CD4-positive, alpha-beta T cell treated with Interleukin-17A for 1 hour (primary cell): Measurements from ENCODE around the gene CPXM2.

Source experiments
- DNase-seq: peaks from one replicate; pipeline ENCODE4 v3.0.0-alpha.2; 2020

CPXM2 gene

GRCh38 chr10:123868038-123869019 is 23.3 kb downstream of the CPXM2 start:
- no peak for DNase-seq

GRCh38 chr10:123865880-123866279 is 25.7 kb downstream of the CPXM2 start:
- DNase-seq: no peak

GRCh38 chr10:123865350-123865749 is 26.3 kb downstream of the CPXM2 start:
- DNase-seq: no peak

- no peak for DNase-seq
These were observed 26.7 kb downstream of the CPXM2 start for GRCh38 chr10:123864923-123865322.

- no peak for DNase-seq
These were observed 27.7 kb downstream of the CPXM2 start for GRCh38 chr10:123863721-123864482.

- DNase-seq: no peak
These were observed 28.4 kb downstream of the CPXM2 start for GRCh38 chr10:123863183-123863575.

- DNase-seq: no peak
These were observed 29.0 kb downstream of the CPXM2 start for GRCh38 chr10:123862421-123863182.

- DNase-seq: no peak
These were observed 30.8 kb downstream of the CPXM2 start for GRCh38 chr10:123860856-123861255.

GRCh38 chr10:123860209-123860608 is 31.4 kb downstream of the CPXM2 start:
- no peak for DNase-seq

- DNase-seq: no peak
These were observed 32.0 kb downstream of the CPXM2 start for GRCh38 chr10:123859653-123860050.

- no peak for DNase-seq
These were observed 32.5 kb downstream of the CPXM2 start for GRCh38 chr10:123858907-123859652.

GRCh38 chr10:123858077-123858681 is 33.4 kb downstream of the CPXM2 start:
- no peak for DNase-seq

GRCh38 chr10:123857616-123858015 is 34.0 kb downstream of the CPXM2 start:
- no peak for DNase-seq

GRCh38 chr10:123855008-123855684 is 36.5 kb downstream of the CPXM2 start:
- DNase-seq: no peak

GRCh38 chr10:123854498-123854897 is 37.1 kb downstream of the CPXM2 start:
- DNase-seq: no peak

GRCh38 chr10:123854003-123854402 is 37.6 kb downstream of the CPXM2 start:
- DNase-seq: no peak

GRCh38 chr10:123852411-123852951 is 39.1 kb downstream of the CPXM2 start:
- DNase-seq: no peak

GRCh38 chr10:123848564-123849457 is 42.8 kb downstream of the CPXM2 start:
- no peak for DNase-seq

GRCh38 chr10:123847686-123848432 is 43.7 kb downstream of the CPXM2 start:
- no peak for DNase-seq
